Type B pancreatic cell (in vitro differentiated cells): ENCODE data around the gene CSTPP1. TPM values are rescaled to one million over a fixed set of nuclear protein-coding genes. Genes with fewer than 3 reads are reported as not detected.

ENCODE experiments used
- DNase-seq: peaks from one replicate; pipeline ENCODE4 v3.0.0; 2021; ENCODE audit warnings: mixed read lengths; ENCODE audit not compliant: unreplicated experiment; ENCODE audit errors: extremely low spot score
- H3K27ac Mint-ChIP-seq: 2 replicates; pipeline ENCODE4 v1.8.0; 2021; ENCODE audit warnings: mild to moderate bottlenecking, mixed read lengths
- H3K27me3 Mint-ChIP-seq: 2 replicates; pipeline ENCODE4 v1.8.0; 2021; ENCODE audit warnings: mixed read lengths
- H3K36me3 Mint-ChIP-seq: 2 replicates; pipeline ENCODE4 v1.8.0; 2021; ENCODE audit warnings: mixed read lengths
- H3K4me1 Mint-ChIP-seq: one replicate; pipeline ENCODE4 v1.8.0; 2021; ENCODE audit warnings: mixed read lengths; ENCODE audit not compliant: unreplicated experiment
- H3K4me3 Mint-ChIP-seq: 2 replicates; pipeline ENCODE4 v1.8.0; 2021; ENCODE audit warnings: mild to moderate bottlenecking, mixed read lengths
- H3K9me3 Mint-ChIP-seq: 2 replicates; pipeline ENCODE4 v1.8.0; 2021; ENCODE audit warnings: mixed read lengths
- CTCF ChIP-seq: fragments of 200-600 bp; sonication (generic); conservative IDR thresholded peaks from 2 replicates; pipeline ENCODE4 v1.5.0; 2021; ENCODE audit warnings: antibody characterized with exemption, mild to moderate bottlenecking
- total RNA-seq: library from RNA; stranded (reverse); gene quantifications from 2 replicates; pipeline ENCODE4 v1.2.1, GENCODE V29; 2021; ENCODE audit warnings: low replicate concordance

The CSTPP1 gene
- total RNA-seq, 1 donor from 2014 or later = 44.4 TPM

DNA sequence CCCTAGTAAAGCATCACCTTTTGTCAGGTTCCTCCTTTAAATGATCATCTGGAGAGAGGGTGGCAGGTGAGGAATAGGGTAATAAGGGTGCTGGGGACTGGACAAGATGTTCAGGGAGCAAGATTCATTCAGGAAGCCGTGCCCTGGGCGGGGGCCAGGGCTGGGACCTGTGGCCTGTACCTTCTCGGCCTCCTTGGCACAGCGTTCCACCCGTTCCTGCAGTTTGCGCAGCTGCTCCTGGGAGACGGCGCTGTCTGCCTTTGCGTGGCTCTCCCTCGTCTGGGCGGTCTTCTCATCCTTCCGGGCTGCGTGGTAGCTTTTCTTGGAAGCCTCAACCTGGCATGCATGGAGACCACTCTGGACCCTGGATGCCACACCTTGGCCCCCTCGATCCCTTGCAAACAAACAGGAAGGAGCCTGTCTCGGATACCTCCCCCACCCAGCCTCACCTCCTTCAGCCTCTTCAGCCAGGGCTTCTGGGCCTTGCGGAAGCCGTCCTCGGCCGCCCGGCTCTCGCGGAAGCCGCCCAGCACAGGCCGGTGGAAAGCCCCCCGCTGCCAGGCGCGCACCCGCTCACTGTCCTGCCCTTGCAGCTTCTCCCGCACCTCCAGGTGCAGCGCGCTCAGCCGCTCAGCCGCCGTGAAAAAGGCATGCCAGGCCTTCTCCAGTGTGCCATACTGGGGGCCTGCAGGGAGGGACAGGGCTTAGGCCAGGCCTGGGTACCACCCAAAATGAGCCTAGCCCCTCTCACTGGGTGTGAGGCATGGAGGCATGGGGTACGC is 243.6 kb downstream of the CSTPP1 start:
- Mint-ChIP-seq H3K4me1 (peaks cover 26% of the 10 kb centered on the region), H3K36me3 (peaks cover 11% of the 10 kb centered on the region), H3K27ac (peak overlapping the region; percentile 67), H3K27me3 (no peaks in the 10 kb centered on the region), H3K4me3 (no peak overlapping the region), H3K9me3 (no peaks in the 10 kb centered on the region)
- DNase-seq = no peak
- TF ChIP-seq CTCF = no peak

DNA sequence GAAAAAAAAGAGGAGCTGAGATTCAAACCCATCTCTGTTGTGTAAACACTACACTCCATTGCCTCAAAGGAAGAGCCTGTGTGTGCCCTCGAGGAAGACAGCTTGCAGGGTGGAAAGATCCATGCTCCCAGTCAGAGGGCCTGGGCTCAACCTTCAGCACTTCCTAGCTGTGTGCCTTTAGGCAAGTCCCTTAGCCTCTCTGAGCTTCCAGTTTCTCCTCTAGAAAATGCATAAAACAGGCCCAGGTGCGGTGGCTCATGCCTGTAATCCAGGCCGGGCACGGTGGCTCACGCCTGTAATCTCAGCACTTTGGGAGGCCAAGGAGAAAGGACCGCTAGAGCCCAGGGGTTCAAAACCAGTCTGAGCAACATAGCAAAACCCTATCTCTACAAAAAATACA is 244.7 kb downstream of the CSTPP1 start:
- Mint-ChIP-seq H3K9me3 (no peaks in the 10 kb centered on the region), H3K4me3 (no peak overlapping the region), H3K27me3 (no peaks in the 10 kb centered on the region), H3K36me3 (peaks cover 7% of the 10 kb centered on the region), H3K4me1 (peaks cover 21% of the 10 kb centered on the region), H3K27ac (no peak overlapping the region)
- no peak for TF ChIP-seq CTCF
- no peak for DNase-seq

- no peak for TF ChIP-seq CTCF
- Mint-ChIP-seq H3K4me3 (no peak overlapping the region), H3K36me3 (peaks cover 4% of the 10 kb centered on the region), H3K27ac (no peak overlapping the region), H3K27me3 (no peaks in the 10 kb centered on the region), H3K9me3 (no peaks in the 10 kb centered on the region), H3K4me1 (peaks cover 18% of the 10 kb centered on the region)
- DNase-seq = no peak
Measured at GRCh38 chr11:47182380-47182779, 245.8 kb downstream of the CSTPP1 start.

- Mint-ChIP-seq H3K27ac (peak overlapping the region; percentile 23), H3K9me3 (no peaks in the 10 kb centered on the region), H3K4me1 (peaks cover 21% of the 10 kb centered on the region), H3K36me3 (peaks cover 3% of the 10 kb centered on the region), H3K4me3 (peak overlapping the region; percentile 49), H3K27me3 (no peaks in the 10 kb centered on the region)
- TF ChIP-seq CTCF = no peak
- no peak for DNase-seq
Measured at GRCh38 chr11:47183031-47183856, 246.7 kb downstream of the CSTPP1 start.

GRCh38 chr11:47183969-47184368 is 247.4 kb downstream of the CSTPP1 start:
- Mint-ChIP-seq H3K4me3 (peak overlapping the region; percentile 89), H3K27ac (peak overlapping the region; percentile 23), H3K4me1 (peaks cover 21% of the 10 kb centered on the region), H3K27me3 (no peaks in the 10 kb centered on the region), H3K9me3 (no peaks in the 10 kb centered on the region), H3K36me3 (peaks cover 3% of the 10 kb centered on the region)
- no peak for TF ChIP-seq CTCF
- DNase-seq = no peak
